GM12873 (cell line): ENCODE measurements around the gene NCKAP5.

Experiments
- TF ChIP-seq, protein P1 (sequence below): IDR thresholded peaks from 2 replicates; pipeline ENCODE4 v1.5.1; 2012; ENCODE audit warnings: low read depth, mild to moderate bottlenecking, moderate library complexity, low read length, control low read depth; ENCODE audit not compliant: insufficient read depth; ENCODE audit errors: missing control alignments

Gene NCKAP5

DNA sequence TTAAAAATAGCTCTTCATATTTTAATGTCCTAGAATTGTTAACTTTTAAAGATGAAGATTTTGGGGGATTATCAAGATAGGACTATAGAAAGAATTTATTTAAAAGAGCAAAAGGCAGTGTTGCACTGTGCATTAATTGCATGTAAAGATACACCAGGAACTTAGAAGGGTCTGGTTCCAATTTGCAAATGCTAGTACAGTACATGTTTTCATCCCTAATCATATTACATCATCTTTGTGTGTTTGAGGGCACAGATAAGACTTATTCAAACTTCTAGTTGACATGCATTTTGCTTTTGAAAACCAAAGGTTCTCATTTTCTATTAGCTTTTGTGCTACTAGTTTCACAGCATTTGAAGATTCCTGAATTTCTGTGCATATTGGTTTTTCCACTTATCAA lies 666.6 kb downstream of the NCKAP5 start:
- TF ChIP-seq, protein P1, sequence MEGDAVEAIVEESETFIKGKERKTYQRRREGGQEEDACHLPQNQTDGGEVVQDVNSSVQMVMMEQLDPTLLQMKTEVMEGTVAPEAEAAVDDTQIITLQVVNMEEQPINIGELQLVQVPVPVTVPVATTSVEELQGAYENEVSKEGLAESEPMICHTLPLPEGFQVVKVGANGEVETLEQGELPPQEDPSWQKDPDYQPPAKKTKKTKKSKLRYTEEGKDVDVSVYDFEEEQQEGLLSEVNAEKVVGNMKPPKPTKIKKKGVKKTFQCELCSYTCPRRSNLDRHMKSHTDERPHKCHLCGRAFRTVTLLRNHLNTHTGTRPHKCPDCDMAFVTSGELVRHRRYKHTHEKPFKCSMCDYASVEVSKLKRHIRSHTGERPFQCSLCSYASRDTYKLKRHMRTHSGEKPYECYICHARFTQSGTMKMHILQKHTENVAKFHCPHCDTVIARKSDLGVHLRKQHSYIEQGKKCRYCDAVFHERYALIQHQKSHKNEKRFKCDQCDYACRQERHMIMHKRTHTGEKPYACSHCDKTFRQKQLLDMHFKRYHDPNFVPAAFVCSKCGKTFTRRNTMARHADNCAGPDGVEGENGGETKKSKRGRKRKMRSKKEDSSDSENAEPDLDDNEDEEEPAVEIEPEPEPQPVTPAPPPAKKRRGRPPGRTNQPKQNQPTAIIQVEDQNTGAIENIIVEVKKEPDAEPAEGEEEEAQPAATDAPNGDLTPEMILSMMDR, result no peak

DNA sequence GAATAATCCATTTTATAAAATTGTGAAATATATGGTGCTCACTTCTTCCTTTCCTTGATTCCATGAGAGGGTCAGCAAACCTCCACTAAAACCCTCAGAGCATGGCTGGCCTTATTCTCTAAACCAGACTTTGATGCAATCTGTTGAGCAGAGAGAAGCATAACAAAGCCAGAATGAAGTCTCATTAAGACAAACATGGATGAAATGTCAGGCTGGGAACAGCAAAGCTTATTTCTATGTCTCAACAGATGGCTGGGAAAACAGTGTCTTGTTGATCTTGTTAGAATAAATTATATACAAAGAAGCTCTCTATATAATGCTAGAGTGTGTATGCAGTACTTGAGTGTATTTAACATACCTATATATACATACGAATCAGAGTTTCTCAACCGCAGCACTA lies 671.2 kb downstream of the NCKAP5 start:
- TF ChIP-seq, protein P1, result no peak

DNA sequence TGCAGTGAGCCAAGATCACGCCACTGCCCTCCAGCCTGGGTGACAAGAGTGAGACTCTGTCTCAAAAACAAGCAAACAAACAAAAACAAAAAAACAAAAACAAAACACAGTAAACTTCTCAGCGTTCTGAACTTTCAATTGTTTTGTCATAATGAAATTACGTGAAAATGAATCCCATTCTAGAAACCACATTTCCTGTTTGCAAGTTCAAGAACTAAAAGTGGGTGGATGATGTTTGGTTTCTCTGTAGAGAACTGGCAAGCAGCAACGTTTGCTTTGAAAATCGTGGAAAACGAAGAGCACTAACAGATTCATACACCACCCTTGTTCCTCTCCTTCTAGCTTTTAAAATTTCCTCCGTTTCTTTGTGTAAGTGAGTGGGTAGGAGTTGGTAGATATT lies 672.2 kb downstream of the NCKAP5 start:
- TF ChIP-seq, protein P1, result no peak

DNA sequence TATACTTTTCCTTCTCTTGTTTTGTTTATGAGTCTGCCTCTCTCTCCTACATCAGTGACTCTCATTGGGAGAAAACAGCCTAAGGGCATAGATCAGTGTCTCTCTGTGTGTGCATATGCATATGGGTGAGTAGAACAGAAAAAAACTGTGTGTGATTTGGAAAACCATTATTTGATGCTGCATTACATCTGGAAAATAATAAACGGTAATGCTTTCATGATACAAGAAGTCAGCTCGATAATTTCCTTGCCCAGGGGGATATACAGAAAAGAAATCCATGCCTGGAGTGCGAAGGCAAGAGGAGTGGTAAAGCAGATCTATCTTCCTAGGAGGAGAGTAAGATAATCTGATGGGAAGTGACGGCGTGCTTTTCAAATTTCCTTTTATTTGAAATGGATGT lies 676.8 kb downstream of the NCKAP5 start:
- TF ChIP-seq, protein P1, result no peak

DNA sequence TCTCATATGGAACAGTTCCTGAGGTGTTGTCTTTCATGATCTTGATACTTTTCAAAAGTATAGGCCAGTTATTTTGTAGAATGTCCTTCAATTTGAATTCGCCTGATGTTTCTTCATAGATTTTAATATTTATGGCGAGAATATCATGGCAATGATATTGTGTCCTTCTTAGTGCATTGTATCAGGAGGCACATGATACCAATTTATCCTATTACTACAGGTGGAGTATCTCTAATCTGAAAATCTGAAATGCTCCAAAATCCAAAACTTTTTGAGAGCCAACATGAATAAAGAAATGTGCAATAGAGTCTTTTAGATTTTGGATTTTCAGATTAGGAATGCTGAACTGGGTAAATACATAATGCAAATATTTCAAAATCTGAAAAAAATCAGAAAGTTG lies 681.7 kb downstream of the NCKAP5 start:
- TF ChIP-seq, protein P1, result no peak

DNA sequence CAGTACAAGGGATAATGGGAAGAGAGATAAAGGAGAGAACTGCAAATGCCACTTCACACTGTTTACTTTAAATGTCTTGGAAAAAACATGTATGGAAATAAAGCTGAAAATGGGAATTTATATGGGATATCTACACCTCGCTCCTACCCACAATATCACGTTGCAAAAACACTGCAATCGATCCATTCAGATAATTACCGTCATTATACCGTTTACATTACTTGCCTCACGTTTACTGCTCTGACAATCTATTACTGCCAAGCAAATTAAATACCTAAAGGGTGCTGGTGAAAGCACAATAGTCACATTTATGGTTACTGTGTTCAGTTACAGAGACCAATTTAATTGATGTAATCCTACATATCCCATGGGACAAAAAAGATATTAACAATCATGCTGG lies 683.6 kb downstream of the NCKAP5 start:
- TF ChIP-seq, protein P1, result no peak

DNA sequence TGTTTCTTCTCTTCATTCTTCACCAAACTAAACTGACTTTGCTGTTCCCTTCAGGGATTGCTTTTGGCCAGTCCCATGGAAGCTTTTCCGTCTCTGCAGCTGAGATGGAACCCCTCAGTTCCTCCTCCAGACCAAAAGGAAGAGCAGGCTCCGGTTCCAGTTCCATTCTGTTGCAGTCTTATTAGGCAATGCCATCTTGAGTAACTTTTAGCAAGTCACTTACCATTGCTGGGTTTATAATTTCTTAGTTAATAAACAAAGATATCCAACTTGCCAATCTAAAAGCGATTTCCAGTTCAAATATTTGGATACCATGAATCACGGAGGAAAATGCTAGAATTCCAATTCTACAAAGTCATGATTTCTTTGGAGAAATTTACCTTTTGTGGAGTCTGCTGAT lies 684.0 kb downstream of the NCKAP5 start:
- TF ChIP-seq, protein P1, result no peak
